ENCODE results near the gene GIMAP8.

Gene GIMAP8

GRCh38 chr7:150411606-150412005, 38.8 kb upstream of the GIMAP8 start:
- no peak for DNase-seq (ENCODE audit: low read depth)

- no peak for DNase-seq (ENCODE audit: low read depth)
Measured at GRCh38 chr7:150412016-150412415, 38.4 kb upstream of the GIMAP8 start.

GRCh38 chr7:150412518-150413488, 37.6 kb upstream of the GIMAP8 start:
- no peak for DNase-seq (ENCODE audit: low read depth)

GRCh38 chr7:150413640-150414081, 36.8 kb upstream of the GIMAP8 start:
- DNase-seq (ENCODE audit: low read depth) = no peak

GRCh38 chr7:150415161-150416153, 35.0 kb upstream of the GIMAP8 start:
- no peak for DNase-seq (ENCODE audit: low read depth)

- DNase-seq (ENCODE audit: low read depth) = no peak
Measured at GRCh38 chr7:150417239-150417638, 33.2 kb upstream of the GIMAP8 start.

GRCh38 chr7:150417863-150418262, 32.6 kb upstream of the GIMAP8 start:
- DNase-seq (ENCODE audit: low read depth) = no peak

- no peak for DNase-seq (ENCODE audit: low read depth)
Measured at GRCh38 chr7:150420242-150420641, 30.2 kb upstream of the GIMAP8 start.

GRCh38 chr7:150420987-150421674, 29.3 kb upstream of the GIMAP8 start:
- peak; percentile 78 for DNase-seq (ENCODE audit: low read depth)

GRCh38 chr7:150421831-150422230, 28.6 kb upstream of the GIMAP8 start:
- DNase-seq (ENCODE audit: low read depth) = no peak

- DNase-seq (ENCODE audit: low read depth) = no peak
Measured at GRCh38 chr7:150425670-150426069, 24.8 kb upstream of the GIMAP8 start.

GRCh38 chr7:150428671-150429451, 21.6 kb upstream of the GIMAP8 start:
- peak; percentile 90 for DNase-seq (ENCODE audit: low read depth)

- DNase-seq (ENCODE audit: low read depth) = no peak
Measured at GRCh38 chr7:150429699-150430098, 20.7 kb upstream of the GIMAP8 start.

GRCh38 chr7:150430465-150431085, 19.9 kb upstream of the GIMAP8 start:
- DNase-seq (ENCODE audit: low read depth) = no peak

GRCh38 chr7:150431839-150432658, 18.4 kb upstream of the GIMAP8 start:
- DNase-seq (ENCODE audit: low read depth) = no peak

GRCh38 chr7:150432915-150433892, 17.2 kb upstream of the GIMAP8 start:
- no peak for DNase-seq (ENCODE audit: low read depth)

- DNase-seq (ENCODE audit: low read depth) = no peak
Measured at GRCh38 chr7:150434240-150434639, 16.2 kb upstream of the GIMAP8 start.

GRCh38 chr7:150435047-150435389, 15.4 kb upstream of the GIMAP8 start:
- DNase-seq (ENCODE audit: low read depth) = no peak

Measured in EH (cell line).